Measurements from ENCODE around the gene TRIM24. TPM values are rescaled to one million over a fixed set of nuclear protein-coding genes. Genes with fewer than 3 reads are reported as not detected.
"Not testable (repeated sequence)": the region's sequence is repeated elsewhere in the genome, so short reads cannot be mapped to it uniquely, and the experiment has no call there.

Gene TRIM24
- 25.3 TPM for polyA plus RNA-seq (ENCODE audit: insufficient read length)

DNA sequence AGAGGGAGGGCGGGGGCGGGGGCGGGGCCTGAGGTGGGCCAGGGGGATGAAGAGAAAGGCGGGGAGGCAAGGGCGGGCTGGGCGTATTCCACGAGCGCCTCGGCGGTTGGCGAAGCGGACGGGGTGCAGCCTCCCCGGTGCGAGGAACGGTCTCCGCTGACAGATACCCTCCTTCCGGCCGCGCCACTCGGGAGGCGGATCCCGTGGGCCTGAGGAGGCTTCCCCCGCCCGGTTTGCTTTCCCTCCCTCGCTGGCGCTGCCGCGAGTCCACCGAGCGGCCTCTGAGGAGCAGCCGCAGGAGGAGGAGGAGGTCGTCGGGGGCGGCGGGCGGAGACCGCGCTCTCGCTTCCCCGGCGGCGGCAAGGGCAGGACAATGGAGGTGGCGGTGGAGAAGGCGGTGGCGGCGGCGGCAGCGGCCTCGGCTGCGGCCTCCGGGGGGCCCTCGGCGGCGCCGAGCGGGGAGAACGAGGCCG is at the start of gene TRIM24:
Gene TRIM24, plus strand, starts transcription at position 84 of the 473 bp plus-strand sequence. Its CDS starts 290 bp downstream, at position 374.
- DNase-seq (ENCODE audit: low read depth) = no peak

DNA sequence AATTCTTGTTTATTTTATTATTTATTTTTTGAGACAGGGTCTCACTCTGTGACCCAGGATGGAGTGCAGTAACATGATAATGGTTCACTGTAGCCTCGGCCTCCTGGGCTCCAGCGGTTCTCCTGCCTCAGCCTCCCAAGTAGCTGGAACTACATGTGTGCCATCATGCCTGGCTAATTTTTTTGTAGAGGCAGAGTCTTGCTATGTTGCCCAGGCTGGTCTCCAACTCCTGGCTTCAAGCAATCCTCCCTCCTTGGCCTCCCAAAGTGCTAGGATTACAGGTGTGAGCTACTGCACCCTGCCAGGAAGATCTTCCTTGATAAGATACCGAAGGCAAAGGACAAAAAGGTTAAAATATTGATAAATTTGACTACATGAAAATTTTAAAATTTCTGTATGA is 48.0 kb upstream of the TRIM24 start:
- not testable (repeated sequence) for DNase-seq (ENCODE audit: low read depth)

GRCh38 chr7:138412921-138413320 is 47.1 kb upstream of the TRIM24 start:
- not testable (repeated sequence) for DNase-seq (ENCODE audit: low read depth)

- DNase-seq (ENCODE audit: low read depth) = no peak
Observed at GRCh38 chr7:138417078-138417700, 42.9 kb upstream of the TRIM24 start.

- no peak for DNase-seq (ENCODE audit: low read depth)
Observed at GRCh38 chr7:138417764-138418163, 42.3 kb upstream of the TRIM24 start.

GRCh38 chr7:138418403-138418802 is 41.7 kb upstream of the TRIM24 start:
- DNase-seq (ENCODE audit: low read depth) = not testable (repeated sequence)

- DNase-seq (ENCODE audit: low read depth) = no peak
Observed at GRCh38 chr7:138425026-138425425, 35.0 kb upstream of the TRIM24 start.

DNA sequence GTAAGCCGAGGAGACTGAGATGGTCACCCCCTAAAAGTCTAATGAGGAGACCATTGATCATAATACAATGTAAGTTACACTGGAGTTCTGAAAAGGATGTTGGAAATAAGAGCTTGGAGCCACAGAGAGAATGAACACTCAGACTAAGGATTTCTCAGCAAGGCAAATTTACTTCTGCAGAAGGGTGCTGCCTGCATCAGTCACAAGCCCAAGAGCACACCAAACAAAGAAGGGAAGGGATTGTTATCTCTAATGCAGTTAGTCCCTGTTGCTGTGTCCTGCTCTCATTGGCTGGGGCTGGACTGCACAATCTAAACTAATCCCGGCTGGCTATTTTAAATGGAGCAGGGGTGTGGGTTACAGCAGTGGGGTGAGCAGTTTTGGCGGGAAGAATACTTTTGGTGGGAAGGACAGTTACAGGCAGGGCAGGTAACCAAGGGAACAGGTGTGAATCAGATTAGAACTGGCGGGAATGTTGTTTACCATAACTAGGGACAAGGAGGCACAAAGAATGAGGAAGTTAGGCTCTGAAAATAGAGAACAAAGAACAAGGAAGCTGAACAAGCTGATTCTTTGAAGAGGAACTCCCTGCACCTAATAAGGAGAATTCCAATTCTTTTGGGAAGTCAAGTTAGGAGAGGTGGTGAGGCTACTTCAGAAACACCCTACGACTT is 30.3 kb upstream of the TRIM24 start:
- DNase-seq (ENCODE audit: low read depth) = no peak

- no peak for DNase-seq (ENCODE audit: low read depth)
Observed at GRCh38 chr7:138431517-138431916, 28.5 kb upstream of the TRIM24 start.

DNA sequence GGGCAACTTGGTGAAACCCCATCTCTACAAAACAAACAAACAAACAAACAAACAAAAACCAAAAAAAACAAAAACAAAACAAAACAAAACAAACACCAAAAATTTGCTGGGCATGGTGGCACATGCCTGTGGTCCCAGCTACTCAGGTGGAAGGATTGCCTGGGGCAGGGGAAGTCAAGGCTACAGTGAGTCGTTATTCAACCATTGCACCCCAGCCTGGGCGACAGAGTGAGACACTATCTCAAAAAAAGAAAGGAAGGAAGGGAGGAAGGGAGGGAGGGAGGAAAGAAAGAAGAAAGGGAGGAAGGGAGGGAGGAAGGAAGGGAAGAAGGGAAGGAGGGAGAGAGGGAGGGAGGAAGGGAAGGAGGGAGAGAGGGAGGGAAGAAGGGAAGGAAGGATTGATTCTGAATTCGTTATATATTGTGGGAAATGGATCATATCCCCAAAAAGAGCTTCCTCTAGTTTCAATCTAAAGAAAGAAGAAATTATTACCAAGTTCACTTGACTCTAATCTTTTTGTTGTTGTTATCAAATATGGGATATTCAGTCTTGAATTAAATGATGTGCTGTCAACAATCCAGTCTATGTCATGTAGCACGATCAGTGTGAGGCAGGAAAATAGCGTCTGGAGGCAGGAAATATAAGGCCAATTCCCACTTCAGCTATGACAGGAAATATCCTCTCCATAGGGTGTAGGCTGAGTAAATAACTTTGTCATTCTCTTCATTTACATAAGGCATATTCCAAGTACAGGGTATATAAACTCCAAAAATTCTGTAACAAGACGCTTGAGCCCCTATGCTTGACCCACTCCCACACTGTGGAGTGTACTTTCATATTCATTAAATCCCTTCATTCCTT is 26.2 kb upstream of the TRIM24 start:
- no peak for DNase-seq (ENCODE audit: low read depth)

DNA sequence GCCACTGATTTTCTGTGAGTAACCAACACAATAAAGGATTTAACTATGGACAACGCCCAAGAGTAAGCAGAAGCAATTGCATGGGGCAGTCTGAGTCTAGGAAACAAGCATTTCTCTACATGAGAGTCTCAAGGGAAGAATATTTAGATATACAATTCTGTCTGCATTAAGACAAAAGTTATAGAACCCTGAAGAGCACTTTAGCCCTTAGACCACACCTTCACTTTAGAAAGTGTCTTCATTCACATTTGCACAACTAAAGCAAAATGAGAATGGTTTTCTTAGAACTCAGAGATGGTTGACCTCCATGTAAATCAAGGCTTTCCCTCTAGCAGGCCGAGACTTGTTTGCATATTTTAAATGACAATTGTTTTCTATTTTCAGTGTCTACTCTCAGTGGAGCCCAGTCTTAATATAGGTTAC is 25.5 kb upstream of the TRIM24 start:
- DNase-seq (ENCODE audit: low read depth) = no peak

GRCh38 chr7:138435231-138435919 is 24.7 kb upstream of the TRIM24 start:
- no peak for DNase-seq (ENCODE audit: low read depth)

- DNase-seq (ENCODE audit: low read depth) = no peak
Observed at GRCh38 chr7:138436388-138436787, 23.7 kb upstream of the TRIM24 start.

DNA sequence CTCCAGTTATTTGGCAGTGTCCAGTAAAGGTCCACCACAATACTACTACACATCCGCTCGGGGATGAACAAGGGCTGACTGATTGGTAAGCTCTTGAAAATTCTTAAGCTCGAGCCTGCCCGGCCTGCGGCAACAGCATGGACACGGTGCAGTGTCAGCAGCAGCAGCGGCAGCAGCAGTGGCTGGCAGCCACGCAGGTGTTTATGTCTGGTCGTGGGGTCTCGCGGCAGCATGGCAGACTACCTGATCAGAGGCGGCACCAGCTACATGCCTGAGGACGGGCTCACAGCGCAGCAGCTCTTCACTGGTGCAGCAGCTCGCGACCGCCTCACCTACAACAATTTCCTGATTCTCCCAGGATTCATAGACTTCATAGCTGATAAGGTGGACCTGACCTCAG is 19.6 kb upstream of the TRIM24 start:
- DNase-seq (ENCODE audit: low read depth) = no peak

- DNase-seq (ENCODE audit: low read depth) = no peak
Observed at GRCh38 chr7:138442822-138443221, 17.2 kb upstream of the TRIM24 start.

- no peak for DNase-seq (ENCODE audit: low read depth)
Observed at GRCh38 chr7:138449580-138449979, 10.5 kb upstream of the TRIM24 start.

GRCh38 chr7:138455609-138456008 is 4.5 kb upstream of the TRIM24 start:
- no peak for DNase-seq (ENCODE audit: low read depth)

DNA sequence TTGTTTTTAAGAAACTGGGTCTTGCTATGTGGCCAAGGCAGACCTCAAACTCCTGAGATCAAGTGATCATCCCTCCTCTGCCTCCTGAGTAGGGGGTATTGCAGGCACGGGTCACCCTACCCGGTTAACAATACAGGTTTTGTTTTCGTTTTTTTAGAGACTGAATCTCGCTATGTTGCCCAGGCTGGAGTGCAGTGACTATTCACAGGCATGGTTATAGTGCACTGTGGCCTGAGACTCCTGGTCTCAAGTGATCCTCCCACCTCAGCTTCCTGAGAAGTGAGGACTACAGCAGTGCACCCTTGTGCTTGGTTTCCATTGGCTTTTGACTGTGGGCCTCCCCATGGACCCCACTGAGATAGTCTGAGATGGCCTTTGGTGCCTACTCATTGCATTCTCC is 3.8 kb upstream of the TRIM24 start:
- no peak for DNase-seq (ENCODE audit: low read depth)

- no peak for DNase-seq (ENCODE audit: low read depth)
Observed at GRCh38 chr7:138458576-138459412, 1.3 kb upstream of the TRIM24 start.

DNA sequence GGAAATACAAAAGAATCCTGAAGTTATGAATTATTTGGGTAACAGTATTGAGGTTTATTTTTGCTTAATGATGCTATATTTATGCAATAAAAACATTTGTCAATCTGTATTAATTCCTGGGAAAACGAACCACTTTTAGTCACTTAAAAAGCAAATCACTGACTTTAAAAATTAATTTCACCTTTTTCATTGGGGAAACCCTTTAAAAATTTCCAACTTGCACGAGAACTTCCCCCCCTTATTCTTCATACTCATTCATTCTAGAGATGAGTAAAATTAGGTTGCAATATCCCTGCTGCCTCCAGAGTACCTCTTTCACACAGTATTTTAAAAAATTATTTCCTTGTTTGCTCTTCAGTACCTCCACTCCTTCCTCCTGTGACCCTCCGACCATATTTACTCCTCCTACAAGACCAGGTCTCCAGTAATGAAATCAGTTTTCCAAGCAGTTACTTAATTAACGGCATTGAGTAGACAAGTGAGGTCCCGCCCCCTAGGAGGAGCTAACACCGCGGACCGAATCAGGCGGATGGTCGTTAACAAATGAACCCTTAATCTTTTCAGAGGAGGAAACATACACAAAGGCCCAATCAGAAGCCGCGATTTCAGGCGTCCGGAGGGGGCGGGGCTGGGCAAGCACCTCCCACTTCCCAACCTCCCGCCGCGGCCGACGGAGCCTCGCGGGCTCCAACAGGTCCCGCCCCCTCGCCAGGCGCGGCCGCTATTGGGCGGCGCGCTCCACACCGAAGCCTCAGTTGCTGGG is 465 bp upstream of the TRIM24 start:
- DNase-seq (ENCODE audit: low read depth) = peak; percentile 87
